ENCODE measurements around the gene GRPEL1. TPM values are rescaled to one million over a fixed set of nuclear protein-coding genes. Genes with fewer than 3 reads are reported as not detected.

The GRPEL1 gene
- total and polyA plus RNA-seq, 9 of the 15 experiments (the other 6 are each of a cell fraction or from before 2014, with no cell fraction given), result 43.4 to 192 (median 86.6) TPM

GRCh38 chr4:7042503-7043283, 25.2 kb downstream of the GRPEL1 start:
- peaks cover 43% of the 10 kb centered on the region for H3K79me2 ChIP-seq (ENCODE audit: control insufficient read depth, insufficient read depth, low read length)
- BruUV-seq (replicated peaks), result no TSS peak
- peak overlapping the region; percentile 92 for H2AFZ ChIP-seq (ENCODE audit: low read depth, low read length)
- WGBS (ENCODE audit: insufficient coverage, low coverage, missing lambda C conversion rate), result under 1% methylated on average over 64 of the region's 90 CpGs
- intact Hi-C loops (cut with micrococcal nuclease), result no loop called here
- H3K9me1 ChIP-seq (ENCODE audit: control insufficient read depth, insufficient read depth, low read length), result no peaks in the 10 kb centered on the region
- FAIRE-seq (peak; percentile 92), DNase-seq (ENCODE audit: extremely low read depth in 1 of 4, low spot score in 3 of 4) (peak; percentile 98 to 100 (median 99)), ATAC-seq (peak; percentile 96)
- peak overlapping the region; percentile 41 to 91; a peak in 3 of 4 replicates for H3K9ac ChIP-seq (ENCODE audit: insufficient read depth in 1 of 2, low read depth in 2 of 2, low read length in 2 of 2)
- in situ Hi-C loops (cut with MboI), result no loop called here
- peaks cover 14 to 35% of the 10 kb centered on the region in 2 experiments; a peak in 4 of 5 replicates for H3K4me1 ChIP-seq (replicated peaks in 1 of 2; ENCODE audit: control insufficient read depth in 2 of 2, insufficient read depth in 2 of 2, low read length in 2 of 2)
- no peaks in the 10 kb centered on the region for H3K27me3 ChIP-seq (ENCODE audit: control insufficient read depth in 2 of 2, insufficient read depth in 2 of 2, low read length in 2 of 2)
- H3K36me3 ChIP-seq (ENCODE audit: control insufficient read depth, insufficient read depth, low read length), result peaks cover 9% of the 10 kb centered on the region; the same call in 1 of the 3 replicates
- H3K9me3 ChIP-seq (replicated peaks; ENCODE audit: control insufficient read depth, insufficient read depth, low read depth, low read length), result no peaks in the 10 kb centered on the region
- H3K4me3 ChIP-seq, result peak overlapping the region; percentile 63
- ChIA-PET POLR2A (interaction anchor here (0.6 to 1.6 kb wide), 13 partner anchors 10 to 349 kb away, joined by 3 to 7 read pairs (median 4); no protein-coding TSS in a partner anchor), CTCF (ENCODE audit: low intra/inter-chr PET ratio) (interaction anchor here (0.8 to 1.4 kb wide), 3 partner anchors 28 to 133 kb away, joined by 3 to 6 read pairs (median 5); partner anchors contain the start of gene TBC1D14)
- peak overlapping the region; percentile 82 for H3K4me2 ChIP-seq (ENCODE audit: insufficient read depth, low read length)
- no peak overlapping the region; the same call in 2 of the 3 replicates for H3K27ac ChIP-seq (ENCODE audit: extremely low read depth, low read depth, low read length)
- peaks cover 18% of the 10 kb centered on the region for H4K20me1 ChIP-seq (replicated peaks; ENCODE audit: control insufficient read depth, insufficient read depth, low read length)
- TF ChIP-seq ZNF280A (IDR thresholded peaks at IDR 0.05; ENCODE audit: low read depth, partially characterized antibody), result no peak
- peak; percentile 54 for TF ChIP-seq CHD2 (IDR thresholded peaks at IDR 0.05; ENCODE audit: low read depth, low read length)
- peak; percentile 81 for TF ChIP-seq NFYB (IDR thresholded peaks at IDR 0.05; ENCODE audit: extremely low read depth, insufficient read length)
- TF ChIP-seq TFAP4 (CRISPR knock-in tag; IDR thresholded peaks at IDR 0.05; ENCODE audit: borderline replicate concordance), result peak; percentile 72; the same call in 1 of the 2 replicates
- peak; percentile 65 for TF ChIP-seq POLR2G (IDR thresholded peaks at IDR 0.05; ENCODE audit: low read depth, low read length)
- TF ChIP-seq RBM22 (IDR thresholded peaks at IDR 0.05; ENCODE audit: low read depth, low read length, poor library complexity, severe bottlenecking), result peak; percentile 92
- peak; percentile 0 for TF ChIP-seq CCNT2 (IDR thresholded peaks at IDR 0.05; ENCODE audit: borderline replicate concordance, extremely low read depth, insufficient read length, low read depth, low read length)
- peak; percentile 99 for TF ChIP-seq SAP30 (IDR thresholded peaks at IDR 0.05; ENCODE audit: borderline replicate concordance, insufficient read depth, low read depth, low read length, poor library complexity, severe bottlenecking)
- peak; percentile 82 for TF ChIP-seq HDAC2 (IDR thresholded peaks at IDR 0.05)
- peak; percentile 99 for TF ChIP-seq RBM25 (IDR thresholded peaks at IDR 0.05; ENCODE audit: low read depth, low read length, severe bottlenecking)
- TF ChIP-seq ZBTB9 (CRISPR knock-in tag; IDR thresholded peaks at IDR 0.05), result 0 out of 2 replicates have a peak, but pooled peaks have one; percentile 38
- TF ChIP-seq HNRNPH1 (optimal IDR thresholded peaks at IDR 0.05; ENCODE audit: low read depth, low read length), result no peak
- peak; percentile 90 to 92 for TF ChIP-seq NRF1 (conservative IDR thresholded peaks at IDR 0.05 in 1 of 2, IDR thresholded peaks at IDR 0.05 in 1 of 2)
- peak; percentile 82 for TF ChIP-seq ZFX (CRISPR knock-in tag; IDR thresholded peaks at IDR 0.05)
- peak; percentile 48 for TF ChIP-seq RBFOX2 (IDR thresholded peaks at IDR 0.05; ENCODE audit: low read depth, low read length)
- TF ChIP-seq RAD21 (CRISPR knock-in tag; conservative IDR thresholded peaks at IDR 0.05 in 1 of 2, IDR thresholded peaks at IDR 0.05 in 1 of 2), result peak in 1 of 2 experiments; percentile 10; a peak in 1 of 4 replicates

Measured in K562 (cell line).